Heart left ventricle (tissue), 13 donors: ENCODE results near the gene TLE5.

Experiments
- POLR2A ChIP-seq, 2 donors: fragments of 450-650 bp; IDR thresholded peaks; one replicate each; pipeline ENCODE4 v1.6.1; 2017; ENCODE audit warnings: antibody characterized with exemption in 2 of 2, mild to moderate bottlenecking in 2 of 2, moderate library complexity in 2 of 2
- TF ChIP-seq, protein P1 (sequence below), 12 donors: fragments of 200-600 bp; sonication (generic) in 4 of 12; IDR thresholded peaks; one replicate each; pipeline versions ENCODE4 v1.5.0 to v1.8.0; 2018 to 2022; ENCODE audit warnings: antibody characterized with exemption in 12 of 12, mild to moderate bottlenecking in 5 of 12
- donor health status: ischemic (EF 13 %, LVEDD 7.1; RV severe dilation, severe dysfunction).
- donor health status: DM: no; HTN: yes; CAD: no.
- donor health status: DM: no; HTN: no; CAD: no.
- donor health status: ischemic (EF 25% LVEDD 6.9; RV normal size, moderate dysfunction).
- donor health status: ischemic (EF 25% LVEDD 5.7; RV mildly dilated, moderate dysfunction).
- donor health status: ischemic (EF 35%, LVEDD 5.7; RV mildly dilated, moderate dysfunction).
- donor health status: nonischemic (EF 11% LVEDD 7.7; RV severe dilation, severe dysfunction).
- donor health status: DM: yes; HTN: yes; CAD: no.
- donor health status: PGD.
- donor health status: ischemic (EF 29% LVEDD 5.4; RV normal size, mild dysfunction).
- donor health status: nonischemic (EF 23%, LVEDD 6.1; RV moderate dilation, normal function).

GRCh38 chr19:3084943-3085342, 22.6 kb upstream of the TLE5 start:
- TF ChIP-seq, protein P1, sequence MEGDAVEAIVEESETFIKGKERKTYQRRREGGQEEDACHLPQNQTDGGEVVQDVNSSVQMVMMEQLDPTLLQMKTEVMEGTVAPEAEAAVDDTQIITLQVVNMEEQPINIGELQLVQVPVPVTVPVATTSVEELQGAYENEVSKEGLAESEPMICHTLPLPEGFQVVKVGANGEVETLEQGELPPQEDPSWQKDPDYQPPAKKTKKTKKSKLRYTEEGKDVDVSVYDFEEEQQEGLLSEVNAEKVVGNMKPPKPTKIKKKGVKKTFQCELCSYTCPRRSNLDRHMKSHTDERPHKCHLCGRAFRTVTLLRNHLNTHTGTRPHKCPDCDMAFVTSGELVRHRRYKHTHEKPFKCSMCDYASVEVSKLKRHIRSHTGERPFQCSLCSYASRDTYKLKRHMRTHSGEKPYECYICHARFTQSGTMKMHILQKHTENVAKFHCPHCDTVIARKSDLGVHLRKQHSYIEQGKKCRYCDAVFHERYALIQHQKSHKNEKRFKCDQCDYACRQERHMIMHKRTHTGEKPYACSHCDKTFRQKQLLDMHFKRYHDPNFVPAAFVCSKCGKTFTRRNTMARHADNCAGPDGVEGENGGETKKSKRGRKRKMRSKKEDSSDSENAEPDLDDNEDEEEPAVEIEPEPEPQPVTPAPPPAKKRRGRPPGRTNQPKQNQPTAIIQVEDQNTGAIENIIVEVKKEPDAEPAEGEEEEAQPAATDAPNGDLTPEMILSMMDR (IDR thresholded peaks at IDR 0.05) = no peak
- TF ChIP-seq POLR2A (IDR thresholded peaks at IDR 0.05) = no peak
